C4-2B (cell line): ENCODE data around the gene TMEM121.

Experiments used
- ZFX ChIP-seq: fragments of 450-650 bp; IDR thresholded peaks from 2 replicates; pipeline ENCODE4 v1.6.1; 2017
- TF ChIP-seq, protein P1 (sequence below): fragments of 450-650 bp; conservative IDR thresholded peaks from 2 replicates; pipeline ENCODE4 v1.5.1; 2017; ENCODE audit warnings: mild to moderate bottlenecking

DNA sequence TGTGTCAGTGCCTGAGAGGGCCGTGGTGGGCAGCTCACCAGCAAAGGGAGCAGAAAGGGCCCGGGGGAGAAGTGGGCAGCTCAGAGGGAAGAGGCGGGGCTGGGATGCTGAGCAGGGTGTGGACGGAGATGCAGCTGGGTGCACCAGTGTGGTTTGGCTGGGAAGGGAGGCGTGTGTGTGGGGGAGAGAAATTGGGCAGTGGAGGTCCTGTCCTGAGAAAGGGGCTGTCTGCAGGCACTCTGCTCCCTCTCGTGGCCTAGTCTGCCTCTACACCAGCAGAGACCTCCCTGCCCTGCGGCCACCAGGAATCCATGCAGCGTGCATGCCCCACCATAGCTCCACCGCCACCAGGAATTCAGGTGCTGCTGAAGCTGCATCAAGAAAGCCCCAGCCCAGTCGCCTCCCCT is 6.4 kb downstream of the TMEM121 start:
- TF ChIP-seq, protein P1, sequence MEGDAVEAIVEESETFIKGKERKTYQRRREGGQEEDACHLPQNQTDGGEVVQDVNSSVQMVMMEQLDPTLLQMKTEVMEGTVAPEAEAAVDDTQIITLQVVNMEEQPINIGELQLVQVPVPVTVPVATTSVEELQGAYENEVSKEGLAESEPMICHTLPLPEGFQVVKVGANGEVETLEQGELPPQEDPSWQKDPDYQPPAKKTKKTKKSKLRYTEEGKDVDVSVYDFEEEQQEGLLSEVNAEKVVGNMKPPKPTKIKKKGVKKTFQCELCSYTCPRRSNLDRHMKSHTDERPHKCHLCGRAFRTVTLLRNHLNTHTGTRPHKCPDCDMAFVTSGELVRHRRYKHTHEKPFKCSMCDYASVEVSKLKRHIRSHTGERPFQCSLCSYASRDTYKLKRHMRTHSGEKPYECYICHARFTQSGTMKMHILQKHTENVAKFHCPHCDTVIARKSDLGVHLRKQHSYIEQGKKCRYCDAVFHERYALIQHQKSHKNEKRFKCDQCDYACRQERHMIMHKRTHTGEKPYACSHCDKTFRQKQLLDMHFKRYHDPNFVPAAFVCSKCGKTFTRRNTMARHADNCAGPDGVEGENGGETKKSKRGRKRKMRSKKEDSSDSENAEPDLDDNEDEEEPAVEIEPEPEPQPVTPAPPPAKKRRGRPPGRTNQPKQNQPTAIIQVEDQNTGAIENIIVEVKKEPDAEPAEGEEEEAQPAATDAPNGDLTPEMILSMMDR = peak; percentile 46
- TF ChIP-seq ZFX = no peak
